ENCODE results near the gene CACNA1S.
A peak's percentile ranks its signal among the peaks of the same experiment; 100 is the strongest.

Gene CACNA1S

DNA sequence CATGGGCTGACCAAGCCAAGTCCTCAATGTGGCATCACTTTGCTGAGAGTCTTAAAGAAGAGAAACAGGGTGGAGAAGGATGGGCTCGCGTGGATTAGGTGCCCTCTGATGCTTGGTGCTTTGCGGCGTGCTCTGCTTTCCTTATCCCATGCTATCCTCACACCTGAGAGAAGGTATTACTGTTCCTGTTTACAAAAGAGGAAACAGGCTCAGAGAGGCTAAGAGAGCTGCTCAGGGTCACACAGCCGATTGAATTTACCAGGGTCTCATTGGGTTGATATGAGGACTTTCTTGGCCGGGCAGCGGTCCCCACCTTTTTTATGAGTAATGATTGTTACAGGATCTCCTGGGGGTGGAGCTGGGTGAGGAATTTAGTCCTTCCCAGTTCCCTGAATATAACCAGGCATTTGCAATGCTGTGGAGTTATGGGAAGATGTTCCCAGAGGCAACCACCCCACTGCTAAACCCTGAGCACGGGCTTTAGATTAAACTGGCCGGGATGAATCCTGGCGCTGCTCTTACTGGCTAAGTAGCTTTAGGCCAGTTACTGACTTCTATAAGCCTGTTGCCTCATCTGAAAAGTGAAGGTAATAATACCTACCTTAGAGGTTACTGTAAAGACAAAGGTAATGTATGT lies 10.2 kb upstream of the CACNA1S start:
- TF ChIP-seq, protein P1, sequence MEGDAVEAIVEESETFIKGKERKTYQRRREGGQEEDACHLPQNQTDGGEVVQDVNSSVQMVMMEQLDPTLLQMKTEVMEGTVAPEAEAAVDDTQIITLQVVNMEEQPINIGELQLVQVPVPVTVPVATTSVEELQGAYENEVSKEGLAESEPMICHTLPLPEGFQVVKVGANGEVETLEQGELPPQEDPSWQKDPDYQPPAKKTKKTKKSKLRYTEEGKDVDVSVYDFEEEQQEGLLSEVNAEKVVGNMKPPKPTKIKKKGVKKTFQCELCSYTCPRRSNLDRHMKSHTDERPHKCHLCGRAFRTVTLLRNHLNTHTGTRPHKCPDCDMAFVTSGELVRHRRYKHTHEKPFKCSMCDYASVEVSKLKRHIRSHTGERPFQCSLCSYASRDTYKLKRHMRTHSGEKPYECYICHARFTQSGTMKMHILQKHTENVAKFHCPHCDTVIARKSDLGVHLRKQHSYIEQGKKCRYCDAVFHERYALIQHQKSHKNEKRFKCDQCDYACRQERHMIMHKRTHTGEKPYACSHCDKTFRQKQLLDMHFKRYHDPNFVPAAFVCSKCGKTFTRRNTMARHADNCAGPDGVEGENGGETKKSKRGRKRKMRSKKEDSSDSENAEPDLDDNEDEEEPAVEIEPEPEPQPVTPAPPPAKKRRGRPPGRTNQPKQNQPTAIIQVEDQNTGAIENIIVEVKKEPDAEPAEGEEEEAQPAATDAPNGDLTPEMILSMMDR (IDR thresholded peaks at IDR 0.05; ENCODE audit: low read depth, low read length), result no peak
- TF ChIP-seq EZH2phosphoT487 (IDR thresholded peaks at IDR 0.05; ENCODE audit: low read depth), result no peak

DNA sequence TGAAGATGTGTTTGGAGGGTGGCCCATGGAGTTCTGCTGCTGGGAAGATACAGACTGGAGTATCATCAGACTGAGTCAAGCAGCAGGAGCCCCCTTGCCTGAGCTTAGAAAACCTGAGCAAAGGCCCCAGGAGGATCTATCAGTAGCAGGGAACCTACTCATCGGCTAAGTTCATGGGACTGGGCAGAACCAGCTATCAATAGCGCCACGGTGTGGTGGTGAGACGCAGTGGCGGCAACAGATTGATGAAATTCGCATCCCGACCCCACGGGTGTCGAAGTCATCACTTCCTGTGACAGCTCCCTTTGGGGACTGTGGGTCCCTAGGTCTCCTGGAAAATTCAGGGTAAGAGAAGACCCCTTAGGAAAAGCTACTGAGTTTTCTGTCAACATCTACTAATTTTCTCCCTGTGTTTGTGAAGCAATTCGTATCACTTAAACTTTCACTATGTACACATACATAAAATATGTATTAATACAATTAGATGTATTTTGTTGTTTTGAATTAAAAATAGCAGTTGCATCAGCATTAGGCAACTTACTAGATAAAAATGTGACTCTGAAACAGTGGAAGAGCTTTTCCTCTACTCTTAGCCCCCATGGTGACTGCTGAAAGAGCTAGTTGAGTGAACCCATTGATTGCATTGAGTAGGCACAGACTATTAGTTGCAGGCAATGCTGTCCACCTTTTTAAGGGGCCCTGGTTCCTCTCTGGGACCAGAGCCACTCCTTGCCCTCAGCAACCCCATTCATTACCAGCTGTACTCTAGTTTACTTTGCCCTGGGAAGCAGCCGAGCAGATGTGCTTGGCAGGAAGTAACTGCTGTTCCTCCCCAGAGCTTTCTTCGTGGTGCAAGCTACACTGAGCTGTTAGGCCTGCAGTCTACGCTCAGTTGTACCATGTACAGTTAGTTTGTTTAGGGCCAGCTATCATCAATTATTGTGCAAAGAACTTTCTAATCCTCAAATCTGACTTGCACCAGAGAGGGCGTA lies 7.3 kb upstream of the CACNA1S start:
- H3K4me1 ChIP-seq (ENCODE audit: low read length), result peaks cover 5% of the 10 kb centered on the region; the same call in 1 of the 2 replicates
- H3K36me3 ChIP-seq (replicated peaks; ENCODE audit: low read depth, low read length), result no peaks in the 10 kb centered on the region
- no peak overlapping the region for H3K9ac ChIP-seq (ENCODE audit: low read length)
- TF ChIP-seq, protein P1 (IDR thresholded peaks at IDR 0.05; ENCODE audit: low read depth, low read length), result peak; percentile 97
- TF ChIP-seq EZH2phosphoT487 (IDR thresholded peaks at IDR 0.05; ENCODE audit: low read depth), result no peak
- no peaks in the 10 kb centered on the region for H4K20me1 ChIP-seq (ENCODE audit: insufficient read depth, low read length)
- no peak overlapping the region for H3K27ac ChIP-seq (ENCODE audit: low read length)
- H3K9me3 ChIP-seq (ENCODE audit: insufficient read depth, low read length), result no peaks in the 10 kb centered on the region
- peaks cover 35% of the 10 kb centered on the region for H3K27me3 ChIP-seq (ENCODE audit: low read depth, low read length)
- H2AFZ ChIP-seq (ENCODE audit: low read depth, low read length), result peak overlapping the region; percentile 48
- no peaks in the 10 kb centered on the region for H3K79me2 ChIP-seq (ENCODE audit: low read length)
- H3K4me2 ChIP-seq (ENCODE audit: low read length), result peak overlapping the region; percentile 64
- peak overlapping the region; percentile 44 for H3K4me3 ChIP-seq (ENCODE audit: low read length)

More for the DNA sequence above, 10.2 kb upstream of the CACNA1S start:
- Histone ChIP-seq H3K9me3 (ENCODE audit: insufficient read depth, low read length) (no peaks in the 10 kb centered on the region), H3K4me3 (ENCODE audit: low read length) (no peak overlapping the region), H3K9ac (ENCODE audit: low read length) (no peak overlapping the region), H3K36me3 (replicated peaks; ENCODE audit: low read depth, low read length) (no peaks in the 10 kb centered on the region), H3K4me1 (ENCODE audit: low read length) (peaks cover 5% of the 10 kb centered on the region; the same call in 1 of the 2 replicates), H2AFZ (ENCODE audit: low read depth, low read length) (no peak overlapping the region), H4K20me1 (ENCODE audit: insufficient read depth, low read length) (no peaks in the 10 kb centered on the region), H3K27me3 (ENCODE audit: low read depth, low read length) (peaks cover 51% of the 10 kb centered on the region), H3K27ac (ENCODE audit: low read length) (no peak overlapping the region), H3K4me2 (ENCODE audit: low read length) (no peak overlapping the region), H3K79me2 (ENCODE audit: low read length) (no peaks in the 10 kb centered on the region)

DNA sequence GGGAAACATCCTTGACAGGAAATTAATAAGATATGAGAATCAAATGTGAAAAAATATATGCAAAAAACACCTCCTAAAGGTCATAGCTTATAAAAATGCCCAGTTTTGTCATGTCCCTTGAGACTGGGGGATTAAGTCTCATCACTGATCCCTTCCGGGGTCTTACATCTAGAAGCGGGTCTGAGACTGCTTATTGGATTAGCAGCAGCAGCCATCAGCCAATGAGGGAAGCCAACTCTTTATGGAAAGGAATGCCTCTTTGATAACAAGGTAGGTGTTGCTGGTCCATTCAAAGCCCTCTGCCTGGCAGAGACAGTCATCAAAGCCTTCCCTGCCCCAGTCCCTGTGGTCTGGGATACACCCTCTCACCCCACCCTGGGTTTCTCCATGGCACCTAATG lies 3.9 kb upstream of the CACNA1S start:
- no peak for TF ChIP-seq EZH2phosphoT487 (IDR thresholded peaks at IDR 0.05; ENCODE audit: low read depth)
- TF ChIP-seq, protein P1 (IDR thresholded peaks at IDR 0.05; ENCODE audit: low read depth, low read length), result no peak
- Histone ChIP-seq H3K4me3 (ENCODE audit: low read length) (no peak overlapping the region), H3K4me1 (ENCODE audit: low read length) (peaks cover 9% of the 10 kb centered on the region)

GRCh38 chr1:201115390-201115937 lies 3.2 kb upstream of the CACNA1S start:
- Histone ChIP-seq H4K20me1 (ENCODE audit: insufficient read depth, low read length) (no peaks in the 10 kb centered on the region), H3K4me1 (ENCODE audit: low read length) (peaks cover 9% of the 10 kb centered on the region), H3K9ac (ENCODE audit: low read length) (no peak overlapping the region), H3K4me3 (ENCODE audit: low read length) (no peak overlapping the region), H2AFZ (ENCODE audit: low read depth, low read length) (no peak overlapping the region), H3K27me3 (ENCODE audit: low read depth, low read length) (peaks cover 12% of the 10 kb centered on the region; the same call in 1 of the 2 replicates), H3K27ac (ENCODE audit: low read length) (no peak overlapping the region), H3K36me3 (replicated peaks; ENCODE audit: low read depth, low read length) (no peaks in the 10 kb centered on the region), H3K9me3 (ENCODE audit: insufficient read depth, low read length) (no peaks in the 10 kb centered on the region), H3K79me2 (ENCODE audit: low read length) (no peaks in the 10 kb centered on the region), H3K4me2 (ENCODE audit: low read length) (no peak overlapping the region)
- no peak for TF ChIP-seq EZH2phosphoT487 (IDR thresholded peaks at IDR 0.05; ENCODE audit: low read depth)
- TF ChIP-seq, protein P1 (IDR thresholded peaks at IDR 0.05; ENCODE audit: low read depth, low read length), result no peak

More for the DNA sequence above, 3.9 kb upstream of the CACNA1S start:
- Histone ChIP-seq H4K20me1 (ENCODE audit: insufficient read depth, low read length) (no peaks in the 10 kb centered on the region), H3K27me3 (ENCODE audit: low read depth, low read length) (peaks cover 12% of the 10 kb centered on the region; the same call in 1 of the 2 replicates), H3K27ac (ENCODE audit: low read length) (no peak overlapping the region), H3K9me3 (ENCODE audit: insufficient read depth, low read length) (no peaks in the 10 kb centered on the region), H3K79me2 (ENCODE audit: low read length) (no peaks in the 10 kb centered on the region), H2AFZ (ENCODE audit: low read depth, low read length) (no peak overlapping the region), H3K9ac (ENCODE audit: low read length) (no peak overlapping the region), H3K36me3 (replicated peaks; ENCODE audit: low read depth, low read length) (no peaks in the 10 kb centered on the region), H3K4me2 (ENCODE audit: low read length) (no peak overlapping the region)
